ENCODE data around the gene CREBRF. TPM values are rescaled to one million over a fixed set of nuclear protein-coding genes. Genes with fewer than 3 reads are reported as not detected.
A peak's percentile ranks its signal among the peaks of the same experiment; 100 is the strongest.

The CREBRF gene
- total and polyA plus RNA-seq, 2 experiments from 2014 or later: 2.0 to 3.5 TPM

DNA sequence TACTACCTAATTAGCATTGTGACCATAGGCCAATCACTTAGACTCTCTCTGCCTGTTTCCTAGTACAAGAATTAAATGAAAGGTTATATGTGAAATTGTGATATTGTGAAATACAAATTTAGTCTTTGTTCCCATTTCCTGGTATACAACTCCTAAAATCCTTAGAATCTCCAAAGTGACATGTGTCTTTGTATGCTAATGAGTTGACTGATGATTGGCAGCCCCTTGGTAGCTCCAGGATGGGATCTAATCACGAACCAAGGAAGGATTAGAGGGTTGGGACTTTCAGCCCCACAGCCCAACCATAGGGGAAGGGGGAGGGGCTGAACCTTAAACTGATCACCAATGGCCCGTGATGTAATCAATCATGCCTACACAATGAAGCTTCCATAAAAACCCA is 41.0 kb upstream of the CREBRF start:
- Mint-ChIP-seq H3K36me3 (ENCODE audit: low read depth) (peaks cover 6% of the 10 kb centered on the region; the same call in 1 of the 3 replicates), H3K27ac (no peak overlapping the region), H3K9me3 (no peaks in the 10 kb centered on the region), H3K27me3 (ENCODE audit: insufficient read depth, low read depth, poor library complexity) (peaks cover 2% of the 10 kb centered on the region), H3K4me3 (no peak overlapping the region), H3K4me1 (peaks cover 18% of the 10 kb centered on the region)
- no peaks in the 10 kb centered on the region for H3K36me3 ChIP-seq (ENCODE audit: insufficient read depth)
- no peaks in the 10 kb centered on the region for H3F3A ChIP-seq (replicated peaks; ENCODE audit: low read depth)
- peak; percentile 27; the same call in 1 of the 3 replicates for ATAC-seq
- H3K4me3 ChIP-seq: no peak overlapping the region
- peaks cover 5% of the 10 kb centered on the region; the same call in 1 of the 2 replicates for H3K9me2 ChIP-seq (ENCODE audit: insufficient read depth)
- no peak overlapping the region for H3K27ac ChIP-seq (ENCODE audit: low read depth)
- H3K4me2 ChIP-seq: no peak overlapping the region
- no peaks in the 10 kb centered on the region for H3K27me3 ChIP-seq (ENCODE audit: insufficient read depth)
- no peak for TF ChIP-seq EZH2phosphoT487 (IDR thresholded peaks at IDR 0.05; ENCODE audit: unreplicated experiment)
- TF ChIP-seq POLR2AphosphoS5 (IDR thresholded peaks at IDR 0.05; ENCODE audit: low read depth): no peak
- TF ChIP-seq EZH2 (IDR thresholded peaks at IDR 0.05; ENCODE audit: low read depth, unreplicated experiment): no peak
- TF ChIP-seq JUNB (IDR thresholded peaks at IDR 0.05; ENCODE audit: unreplicated experiment): no peak
- no peak for TF ChIP-seq ZNF331 (CRISPR knock-in tag; IDR thresholded peaks at IDR 0.05; ENCODE audit: low read depth)
- TF ChIP-seq ZNF114 (CRISPR knock-in tag; IDR thresholded peaks at IDR 0.05): no peak
- TF ChIP-seq STAT1 (IDR thresholded peaks at IDR 0.05; ENCODE audit: unreplicated experiment): no peak
- no peak for TF ChIP-seq NANOG (IDR thresholded peaks at IDR 0.05; ENCODE audit: borderline replicate concordance)
- TF ChIP-seq CREB1 (CRISPR knock-in tag; IDR thresholded peaks at IDR 0.05; ENCODE audit: low read depth): no peak
- TF ChIP-seq, protein P1, sequence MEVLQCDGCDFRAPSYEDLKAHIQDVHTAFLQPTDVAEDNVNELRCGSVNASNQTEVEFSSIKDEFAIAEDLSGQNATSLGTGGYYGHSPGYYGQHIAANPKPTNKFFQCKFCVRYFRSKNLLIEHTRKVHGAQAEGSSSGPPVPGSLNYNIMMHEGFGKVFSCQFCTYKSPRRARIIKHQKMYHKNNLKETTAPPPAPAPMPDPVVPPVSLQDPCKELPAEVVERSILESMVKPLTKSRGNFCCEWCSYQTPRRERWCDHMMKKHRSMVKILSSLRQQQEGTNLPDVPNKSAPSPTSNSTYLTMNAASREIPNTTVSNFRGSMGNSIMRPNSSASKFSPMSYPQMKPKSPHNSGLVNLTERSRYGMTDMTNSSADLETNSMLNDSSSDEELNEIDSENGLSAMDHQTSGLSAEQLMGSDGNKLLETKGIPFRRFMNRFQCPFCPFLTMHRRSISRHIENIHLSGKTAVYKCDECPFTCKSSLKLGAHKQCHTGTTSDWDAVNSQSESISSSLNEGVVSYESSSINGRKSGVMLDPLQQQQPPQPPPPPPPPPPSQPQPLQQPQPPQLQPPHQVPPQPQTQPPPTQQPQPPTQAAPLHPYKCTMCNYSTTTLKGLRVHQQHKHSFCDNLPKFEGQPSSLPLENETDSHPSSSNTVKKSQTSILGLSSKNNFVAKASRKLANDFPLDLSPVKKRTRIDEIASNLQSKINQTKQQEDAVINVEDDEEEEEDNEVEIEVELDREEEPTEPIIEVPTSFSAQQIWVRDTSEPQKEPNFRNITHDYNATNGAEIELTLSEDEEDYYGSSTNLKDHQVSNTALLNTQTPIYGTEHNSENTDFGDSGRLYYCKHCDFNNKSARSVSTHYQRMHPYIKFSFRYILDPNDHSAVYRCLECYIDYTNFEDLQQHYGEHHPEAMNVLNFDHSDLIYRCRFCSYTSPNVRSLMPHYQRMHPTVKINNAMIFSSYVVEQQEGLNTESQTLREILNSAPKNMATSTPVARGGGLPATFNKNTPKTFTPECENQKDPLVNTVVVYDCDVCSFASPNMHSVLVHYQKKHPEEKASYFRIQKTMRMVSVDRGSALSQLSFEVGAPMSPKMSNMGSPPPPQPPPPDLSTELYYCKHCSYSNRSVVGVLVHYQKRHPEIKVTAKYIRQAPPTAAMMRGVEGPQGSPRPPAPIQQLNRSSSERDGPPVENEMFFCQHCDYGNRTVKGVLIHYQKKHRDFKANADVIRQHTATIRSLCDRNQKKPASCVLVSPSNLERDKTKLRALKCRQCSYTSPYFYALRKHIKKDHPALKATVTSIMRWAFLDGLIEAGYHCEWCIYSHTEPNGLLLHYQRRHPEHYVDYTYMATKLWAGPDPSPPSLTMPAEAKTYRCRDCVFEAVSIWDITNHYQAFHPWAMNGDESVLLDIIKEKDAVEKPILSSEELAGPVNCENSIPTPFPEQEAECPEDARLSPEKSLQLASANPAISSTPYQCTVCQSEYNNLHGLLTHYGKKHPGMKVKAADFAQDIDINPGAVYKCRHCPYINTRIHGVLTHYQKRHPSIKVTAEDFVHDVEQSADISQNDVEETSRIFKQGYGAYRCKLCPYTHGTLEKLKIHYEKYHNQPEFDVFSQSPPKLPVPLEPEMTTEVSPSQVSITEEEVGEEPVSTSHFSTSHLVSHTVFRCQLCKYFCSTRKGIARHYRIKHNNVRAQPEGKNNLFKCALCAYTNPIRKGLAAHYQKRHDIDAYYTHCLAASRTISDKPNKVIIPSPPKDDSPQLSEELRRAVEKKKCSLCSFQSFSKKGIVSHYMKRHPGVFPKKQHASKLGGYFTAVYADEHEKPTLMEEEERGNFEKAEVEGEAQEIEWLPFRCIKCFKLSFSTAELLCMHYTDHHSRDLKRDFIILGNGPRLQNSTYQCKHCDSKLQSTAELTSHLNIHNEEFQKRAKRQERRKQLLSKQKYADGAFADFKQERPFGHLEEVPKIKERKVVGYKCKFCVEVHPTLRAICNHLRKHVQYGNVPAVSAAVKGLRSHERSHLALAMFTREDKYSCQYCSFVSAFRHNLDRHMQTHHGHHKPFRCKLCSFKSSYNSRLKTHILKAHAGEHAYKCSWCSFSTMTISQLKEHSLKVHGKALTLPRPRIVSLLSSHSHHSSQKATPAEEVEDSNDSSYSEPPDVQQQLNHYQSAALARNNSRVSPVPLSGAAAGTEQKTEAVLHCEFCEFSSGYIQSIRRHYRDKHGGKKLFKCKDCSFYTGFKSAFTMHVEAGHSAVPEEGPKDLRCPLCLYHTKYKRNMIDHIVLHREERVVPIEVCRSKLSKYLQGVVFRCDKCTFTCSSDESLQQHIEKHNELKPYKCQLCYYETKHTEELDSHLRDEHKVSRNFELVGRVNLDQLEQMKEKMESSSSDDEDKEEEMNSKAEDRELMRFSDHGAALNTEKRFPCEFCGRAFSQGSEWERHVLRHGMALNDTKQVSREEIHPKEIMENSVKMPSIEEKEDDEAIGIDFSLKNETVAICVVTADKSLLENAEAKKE (CRISPR knock-in tag; IDR thresholded peaks at IDR 0.05): no peak
- TF ChIP-seq, protein P2, sequence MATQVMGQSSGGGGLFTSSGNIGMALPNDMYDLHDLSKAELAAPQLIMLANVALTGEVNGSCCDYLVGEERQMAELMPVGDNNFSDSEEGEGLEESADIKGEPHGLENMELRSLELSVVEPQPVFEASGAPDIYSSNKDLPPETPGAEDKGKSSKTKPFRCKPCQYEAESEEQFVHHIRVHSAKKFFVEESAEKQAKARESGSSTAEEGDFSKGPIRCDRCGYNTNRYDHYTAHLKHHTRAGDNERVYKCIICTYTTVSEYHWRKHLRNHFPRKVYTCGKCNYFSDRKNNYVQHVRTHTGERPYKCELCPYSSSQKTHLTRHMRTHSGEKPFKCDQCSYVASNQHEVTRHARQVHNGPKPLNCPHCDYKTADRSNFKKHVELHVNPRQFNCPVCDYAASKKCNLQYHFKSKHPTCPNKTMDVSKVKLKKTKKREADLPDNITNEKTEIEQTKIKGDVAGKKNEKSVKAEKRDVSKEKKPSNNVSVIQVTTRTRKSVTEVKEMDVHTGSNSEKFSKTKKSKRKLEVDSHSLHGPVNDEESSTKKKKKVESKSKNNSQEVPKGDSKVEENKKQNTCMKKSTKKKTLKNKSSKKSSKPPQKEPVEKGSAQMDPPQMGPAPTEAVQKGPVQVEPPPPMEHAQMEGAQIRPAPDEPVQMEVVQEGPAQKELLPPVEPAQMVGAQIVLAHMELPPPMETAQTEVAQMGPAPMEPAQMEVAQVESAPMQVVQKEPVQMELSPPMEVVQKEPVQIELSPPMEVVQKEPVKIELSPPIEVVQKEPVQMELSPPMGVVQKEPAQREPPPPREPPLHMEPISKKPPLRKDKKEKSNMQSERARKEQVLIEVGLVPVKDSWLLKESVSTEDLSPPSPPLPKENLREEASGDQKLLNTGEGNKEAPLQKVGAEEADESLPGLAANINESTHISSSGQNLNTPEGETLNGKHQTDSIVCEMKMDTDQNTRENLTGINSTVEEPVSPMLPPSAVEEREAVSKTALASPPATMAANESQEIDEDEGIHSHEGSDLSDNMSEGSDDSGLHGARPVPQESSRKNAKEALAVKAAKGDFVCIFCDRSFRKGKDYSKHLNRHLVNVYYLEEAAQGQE (IDR thresholded peaks at IDR 0.05; ENCODE audit: unreplicated experiment): no peak
- TF ChIP-seq, protein P3, sequence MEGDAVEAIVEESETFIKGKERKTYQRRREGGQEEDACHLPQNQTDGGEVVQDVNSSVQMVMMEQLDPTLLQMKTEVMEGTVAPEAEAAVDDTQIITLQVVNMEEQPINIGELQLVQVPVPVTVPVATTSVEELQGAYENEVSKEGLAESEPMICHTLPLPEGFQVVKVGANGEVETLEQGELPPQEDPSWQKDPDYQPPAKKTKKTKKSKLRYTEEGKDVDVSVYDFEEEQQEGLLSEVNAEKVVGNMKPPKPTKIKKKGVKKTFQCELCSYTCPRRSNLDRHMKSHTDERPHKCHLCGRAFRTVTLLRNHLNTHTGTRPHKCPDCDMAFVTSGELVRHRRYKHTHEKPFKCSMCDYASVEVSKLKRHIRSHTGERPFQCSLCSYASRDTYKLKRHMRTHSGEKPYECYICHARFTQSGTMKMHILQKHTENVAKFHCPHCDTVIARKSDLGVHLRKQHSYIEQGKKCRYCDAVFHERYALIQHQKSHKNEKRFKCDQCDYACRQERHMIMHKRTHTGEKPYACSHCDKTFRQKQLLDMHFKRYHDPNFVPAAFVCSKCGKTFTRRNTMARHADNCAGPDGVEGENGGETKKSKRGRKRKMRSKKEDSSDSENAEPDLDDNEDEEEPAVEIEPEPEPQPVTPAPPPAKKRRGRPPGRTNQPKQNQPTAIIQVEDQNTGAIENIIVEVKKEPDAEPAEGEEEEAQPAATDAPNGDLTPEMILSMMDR (conservative IDR thresholded peaks at IDR 0.05; ENCODE audit: low read depth in 2 of 2): no peak
- TF ChIP-seq, protein P4, sequence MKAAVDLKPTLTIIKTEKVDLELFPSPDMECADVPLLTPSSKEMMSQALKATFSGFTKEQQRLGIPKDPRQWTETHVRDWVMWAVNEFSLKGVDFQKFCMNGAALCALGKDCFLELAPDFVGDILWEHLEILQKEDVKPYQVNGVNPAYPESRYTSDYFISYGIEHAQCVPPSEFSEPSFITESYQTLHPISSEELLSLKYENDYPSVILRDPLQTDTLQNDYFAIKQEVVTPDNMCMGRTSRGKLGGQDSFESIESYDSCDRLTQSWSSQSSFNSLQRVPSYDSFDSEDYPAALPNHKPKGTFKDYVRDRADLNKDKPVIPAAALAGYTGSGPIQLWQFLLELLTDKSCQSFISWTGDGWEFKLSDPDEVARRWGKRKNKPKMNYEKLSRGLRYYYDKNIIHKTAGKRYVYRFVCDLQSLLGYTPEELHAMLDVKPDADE (IDR thresholded peaks at IDR 0.05): no peak
- H4K20me1 ChIP-seq (replicated peaks; ENCODE audit: insufficient read depth): peaks cover 19% of the 10 kb centered on the region
- H2AFZ ChIP-seq: no peak overlapping the region
- DNase-seq (ENCODE audit: low spot score): no peak
- H3K79me2 ChIP-seq (replicated peaks; ENCODE audit: insufficient read depth): peaks cover 82% of the 10 kb centered on the region
- peaks cover 9% of the 10 kb centered on the region for H3K4me1 ChIP-seq (ENCODE audit: insufficient read depth)
